BJ (cell line): ENCODE results near the gene GABRP. TPM values are rescaled to one million over a fixed set of nuclear protein-coding genes. Genes with fewer than 3 reads are reported as not detected.
"Not testable (repeated sequence)": the region's sequence is repeated elsewhere in the genome, so short reads cannot be mapped to it uniquely, and the experiment has no call there.

Experiments used
- CTCF ChIA-PET: fragments of 350-600 bp; formaldehyde crosslinking; extraction: SDS; loops from one replicate; lab custom pipeline; 2021; ENCODE audit warnings: antibody characterized with exemption, inconsistent platforms; lab: Yijun Ruan, JAX
- POLR2A ChIA-PET: fragments of 300-600 bp; sonication (Branson Sonifier 250); formaldehyde crosslinking; extraction: SDS; loops from one replicate; lab custom pipeline; 2021; ENCODE audit warnings: antibody characterized with exemption; lab: Charles Lee
- DNase-seq: peaks from one replicate; pipeline ENCODE4 v3.0.0-alpha.2; 2011; ENCODE audit warnings: low read depth
- H3K27me3 ChIP-seq: 2 replicates; pipeline ENCODE4 v1.6.0; 2011; ENCODE audit warnings: low read length; ENCODE audit not compliant: control insufficient read depth, insufficient read depth
- H3K36me3 ChIP-seq: 2 replicates; pipeline ENCODE4 v1.5.1; 2011; ENCODE audit warnings: low read length; ENCODE audit not compliant: control insufficient read depth, insufficient read depth
- H3K4me3 ChIP-seq: 2 replicates; pipeline ENCODE4 v1.5.1; 2011; ENCODE audit warnings: low read depth, mild to moderate bottlenecking, control low read depth, low read length
- CTCF ChIP-seq: IDR thresholded peaks from 2 replicates; pipeline ENCODE4 v1.5.1; 2011; ENCODE audit warnings: low read depth, mild to moderate bottlenecking, control low read depth, inconsistent platforms, low read length, moderate library complexity; ENCODE audit not compliant: insufficient read depth
- polyA plus RNA-seq: library from polyadenylated mRNA; depleted of rRNA; stranded (reverse); fragments of >200 nt; gene quantifications from 2 replicates; pipeline ENCODE4 v1.2.3, GENCODE V29; 2011

Gene GABRP
- polyA plus RNA-seq, 1 experiment: not detected

DNA sequence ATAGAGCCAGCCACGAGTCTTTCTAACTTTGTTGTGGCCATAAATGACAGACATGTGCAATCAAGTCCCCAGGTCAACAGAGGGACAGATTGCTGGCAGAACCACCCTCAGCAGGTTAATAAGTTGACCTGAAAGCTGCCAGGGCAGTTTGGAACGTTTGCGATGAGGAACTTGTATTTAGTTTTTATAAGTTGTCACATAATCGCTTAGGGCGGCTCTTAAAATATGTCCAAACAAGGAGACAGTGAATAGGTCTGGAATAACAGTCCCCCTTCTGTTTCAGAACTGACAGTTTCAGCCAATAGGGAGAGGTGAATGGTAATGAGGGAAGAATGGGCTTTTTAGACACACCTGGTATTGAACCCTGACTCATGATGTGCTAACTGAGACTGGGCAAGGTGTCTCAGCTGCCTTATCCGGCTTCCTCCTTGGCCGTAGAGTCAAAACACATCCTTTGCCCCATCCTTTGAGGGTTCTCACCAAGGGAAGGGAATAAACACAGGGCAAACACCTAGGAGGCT, 33.6 kb upstream of the GABRP start:
- POLR2A ChIA-PET: no interaction called here
- Histone ChIP-seq H3K36me3 (no peaks in the 10 kb centered on the region), H3K27me3 (peaks cover 9% of the 10 kb centered on the region; the same call in 1 of the 2 replicates), H3K4me3 (no peak overlapping the region)
- no peak for DNase-seq
- CTCF ChIA-PET: interaction anchor here (10.9 kb wide), 1 partner anchor 41 kb away, joined by 220 read pairs; no protein-coding TSS in a partner anchor
- no peak for TF ChIP-seq CTCF

GRCh38 chr5:170750791-170751190, 32.7 kb upstream of the GABRP start:
- no peak for TF ChIP-seq CTCF
- H3K4me3 ChIP-seq: no peak overlapping the region
- no peaks in the 10 kb centered on the region for H3K36me3 ChIP-seq
- no peak for DNase-seq
- ChIA-PET CTCF (interaction anchor here (0.6 to 10.9 kb wide), 3 partner anchors 40 to 1286 kb away, joined by 3 to 220 read pairs (median 3); no protein-coding TSS in a partner anchor), POLR2A (no interaction called here)
- H3K27me3 ChIP-seq: peaks cover 9% of the 10 kb centered on the region; the same call in 1 of the 2 replicates

- ChIA-PET CTCF (interaction anchor here (1.2 to 10.9 kb wide), 2 partner anchors 39 to 166 kb away, joined by 3 to 220 read pairs; no protein-coding TSS in a partner anchor), POLR2A (no interaction called here)
- no peak for DNase-seq
- Histone ChIP-seq H3K36me3 (no peaks in the 10 kb centered on the region), H3K27me3 (peaks cover 9% of the 10 kb centered on the region; the same call in 1 of the 2 replicates), H3K4me3 (no peak overlapping the region)
- no peak for TF ChIP-seq CTCF
Measured at GRCh38 chr5:170751631-170752030, 31.9 kb upstream of the GABRP start.

DNA sequence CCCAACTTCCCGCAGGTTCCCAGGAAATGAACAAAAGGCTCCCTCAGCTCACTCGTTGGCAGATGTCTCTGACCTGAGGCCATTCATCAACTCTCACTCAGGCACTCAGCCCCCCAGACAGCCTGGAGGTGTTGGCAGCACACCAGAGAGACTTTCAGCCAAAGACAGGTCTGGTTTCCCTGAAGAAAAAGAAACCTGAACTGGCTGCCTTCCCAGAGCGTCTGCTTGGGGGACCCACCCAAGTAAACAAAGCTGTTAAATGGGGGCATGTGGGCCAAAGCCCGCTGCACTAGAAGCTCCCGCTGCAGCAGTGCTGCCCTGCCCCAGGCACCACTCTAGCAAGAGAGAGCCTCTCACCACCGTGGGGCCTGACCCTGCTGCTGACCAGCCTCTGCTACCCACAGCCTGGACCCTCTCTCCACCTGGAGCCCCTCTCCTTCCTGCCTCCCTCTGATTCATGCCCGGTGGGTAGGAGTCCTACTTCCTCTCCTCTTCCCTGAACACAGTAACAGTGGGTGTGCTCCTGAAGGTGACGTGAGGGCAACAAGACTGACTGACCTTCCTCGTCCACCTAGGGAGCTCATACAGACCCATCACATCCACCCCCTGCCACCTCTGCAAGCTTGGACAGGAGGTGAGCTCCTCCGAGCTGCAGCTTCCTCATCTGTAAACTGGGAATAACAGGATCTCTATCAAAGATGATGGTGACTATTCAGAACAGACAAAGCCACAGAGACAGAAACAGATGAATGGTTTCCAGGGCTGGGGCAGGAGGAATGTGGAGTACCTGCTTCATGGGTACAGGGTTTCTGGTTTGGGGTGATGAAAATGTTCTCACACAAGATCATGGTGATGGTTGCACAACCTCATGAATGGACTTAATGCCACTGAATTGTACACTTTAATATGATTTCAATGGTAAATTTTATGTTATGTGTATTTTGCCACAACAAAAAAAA, 31.0 kb upstream of the GABRP start:
- POLR2A ChIA-PET: no interaction called here
- peaks cover 9% of the 10 kb centered on the region; the same call in 1 of the 2 replicates for H3K27me3 ChIP-seq
- DNase-seq: no peak
- no peak overlapping the region for H3K4me3 ChIP-seq
- H3K36me3 ChIP-seq: no peaks in the 10 kb centered on the region
- no peak for TF ChIP-seq CTCF
- CTCF ChIA-PET: interaction anchor here (1.2 kb wide), 1 partner anchor 165 kb away, joined by 3 read pairs; no protein-coding TSS in a partner anchor

DNA sequence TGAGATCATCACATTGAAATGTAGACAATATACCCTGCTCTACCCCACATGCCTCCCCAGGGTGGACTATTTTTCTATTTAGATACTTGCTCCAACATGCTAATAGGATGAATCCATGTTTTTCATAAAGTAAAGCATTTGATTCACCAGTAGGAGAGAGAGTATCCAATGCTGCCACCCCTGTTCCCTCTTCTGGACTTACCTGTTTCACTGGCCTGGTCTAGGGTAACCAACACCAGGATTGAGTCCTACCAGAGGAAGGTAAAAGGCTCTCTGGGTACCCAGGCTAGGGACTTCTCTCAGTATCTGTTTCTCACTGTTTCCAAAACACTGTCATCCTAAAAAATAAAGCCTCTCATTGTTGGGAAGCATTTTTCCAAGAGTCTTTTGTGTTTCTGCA, 30.2 kb upstream of the GABRP start:
- POLR2A ChIA-PET: no interaction called here

GRCh38 chr5:170754508-170754907, 29.0 kb upstream of the GABRP start:
- CTCF ChIA-PET: interaction anchor here (3.3 kb wide), 1 partner anchor 9 kb away, joined by 28 read pairs; no protein-coding TSS in a partner anchor
- H3K4me3 ChIP-seq, DNase-seq, H3K36me3 ChIP-seq, POLR2A ChIA-PET, H3K27me3 ChIP-seq: not testable (repeated sequence)

More for the DNA sequence above, 30.2 kb upstream of the GABRP start:
- no peaks in the 10 kb centered on the region for H3K36me3 ChIP-seq
- TF ChIP-seq CTCF: no peak
- CTCF ChIA-PET: no interaction called here
- H3K27me3 ChIP-seq: peaks cover 9% of the 10 kb centered on the region; the same call in 1 of the 2 replicates
- DNase-seq: no peak
- H3K4me3 ChIP-seq: no peak overlapping the region
